NCI-H2107 treated with DMSO at 0.1 percent for 48 hours (cell line): ENCODE results near the gene VSIG10L.

Source experiments
- DNase-seq: peaks from one replicate; lab custom pipeline; 2025; ENCODE audit not compliant: unreplicated experiment; lab: John Stamatoyannopoulos, UW

Gene VSIG10L

GRCh38 chr19:51341976-51342580 is at the start of gene VSIG10L:
Gene VSIG10L (minus strand): TSS chr19:51342139. CDS start chr19:51342124, 15 bp downstream.
- no peak for DNase-seq

- no peak for DNase-seq
Observed at GRCh38 chr19:51391073-51391611, 49.2 kb upstream of the VSIG10L start.

- no peak for DNase-seq
Observed at GRCh38 chr19:51389143-51389542, 47.2 kb upstream of the VSIG10L start.

GRCh38 chr19:51387924-51388389 is 46.0 kb upstream of the VSIG10L start, which contains the start of gene LIM2:
Gene LIM2 (minus strand): TSS chr19:51387974. CDS start chr19:51387443, 531 bp downstream.
- DNase-seq: no peak

- no peak for DNase-seq
Observed at GRCh38 chr19:51386882-51387520, 45.1 kb upstream of the VSIG10L start.

- no peak for DNase-seq
Observed at GRCh38 chr19:51382004-51382403, 40.1 kb upstream of the VSIG10L start.

GRCh38 chr19:51380379-51380778 is 38.4 kb upstream of the VSIG10L start:
- no peak for DNase-seq

- DNase-seq: no peak
Observed at GRCh38 chr19:51377422-51377821, 35.5 kb upstream of the VSIG10L start.

GRCh38 chr19:51375504-51376221 is 33.7 kb upstream of the VSIG10L start:
- DNase-seq: no peak

- DNase-seq: no peak
Observed at GRCh38 chr19:51372649-51373504, 30.9 kb upstream of the VSIG10L start, which contains the start of gene NKG7. Gene NKG7 (minus strand): TSS chr19:51372654. CDS start chr19:51372535, 119 bp downstream.

- DNase-seq: no peak
Observed at GRCh38 chr19:51372021-51372648, 30.2 kb upstream of the VSIG10L start.

GRCh38 chr19:51371186-51371690 is 29.3 kb upstream of the VSIG10L start:
- DNase-seq: no peak

GRCh38 chr19:51370230-51370629 is 28.3 kb upstream of the VSIG10L start:
- DNase-seq: no peak

GRCh38 chr19:51368366-51369282 is 26.7 kb upstream of the VSIG10L start, which contains the start of gene CLDND2:
Gene CLDND2 (minus strand): TSS chr19:51369003. CDS start chr19:51368577, 426 bp downstream.
- DNase-seq: no peak

GRCh38 chr19:51367565-51368365 is 25.8 kb upstream of the VSIG10L start:
- peak; percentile 92 for DNase-seq

- DNase-seq: no peak
Observed at GRCh38 chr19:51367255-51367564, 25.3 kb upstream of the VSIG10L start.

- DNase-seq: peak; percentile 85
Observed at GRCh38 chr19:51366389-51367254, 24.7 kb upstream of the VSIG10L start.
